ENCODE results near the gene ATP10B.

Gene ATP10B

DNA sequence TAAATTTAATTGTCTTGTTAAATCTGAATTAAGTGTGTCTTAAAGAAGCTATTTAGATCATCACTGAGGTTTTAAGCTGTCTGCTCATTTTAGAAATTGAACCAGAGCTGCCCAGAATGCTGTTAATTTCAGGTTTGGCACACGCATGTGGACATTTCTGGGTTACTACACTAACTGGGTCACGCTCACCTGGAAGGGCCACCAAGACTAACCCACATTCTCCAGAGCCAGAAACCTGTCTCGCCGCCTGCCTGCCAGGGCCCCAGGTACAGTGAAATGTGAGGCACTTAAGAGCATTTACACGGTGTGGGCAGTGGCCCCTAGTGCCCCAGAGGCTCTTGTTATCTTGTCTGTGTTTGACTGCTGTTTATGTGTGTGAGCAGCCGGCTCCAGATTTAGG, 46.6 kb downstream of the ATP10B start:
- Histone ChIP-seq H3K9ac (ENCODE audit: low read length) (no peak overlapping the region), H3K4me1 (ENCODE audit: insufficient read depth, low read length) (peaks cover 6% of the 10 kb centered on the region), H3K4me3 (ENCODE audit: low read depth in 1 of 2, low read length in 2 of 2) (no peak overlapping the region), H3K9me3 (ENCODE audit: low read length) (no peaks in the 10 kb centered on the region), H3K27ac (ENCODE audit: low read depth, low read length) (no peak overlapping the region), H3K27me3 (ENCODE audit: control insufficient read depth in 1 of 2, insufficient read depth in 2 of 2, low read length in 2 of 2) (no peaks in the 10 kb centered on the region), H3K36me3 (ENCODE audit: insufficient read depth, low read length) (no peaks in the 10 kb centered on the region)

DNA sequence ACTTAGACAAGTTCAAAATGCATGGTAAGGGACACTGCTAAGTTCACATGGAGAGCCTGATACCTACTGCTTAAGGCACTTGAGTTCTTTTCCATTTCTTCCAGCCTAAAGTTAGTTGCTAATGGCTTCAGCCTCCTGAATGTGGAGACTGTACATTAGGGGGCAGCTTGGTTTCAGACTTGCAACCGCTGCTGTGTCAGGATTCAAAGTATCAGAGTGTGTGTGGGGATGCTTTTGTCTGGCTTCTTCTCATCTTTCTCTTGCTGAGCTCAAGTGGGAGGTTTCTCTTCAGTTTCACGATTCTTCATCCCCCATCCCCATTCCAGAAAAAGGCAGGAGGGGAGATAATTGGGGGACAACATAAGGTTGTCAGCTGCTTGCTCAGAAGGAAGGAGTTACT, 49.4 kb downstream of the ATP10B start:
- Histone ChIP-seq H3K27me3 (ENCODE audit: control insufficient read depth in 1 of 2, insufficient read depth in 2 of 2, low read length in 2 of 2) (no peaks in the 10 kb centered on the region), H3K4me1 (ENCODE audit: insufficient read depth, low read length) (peaks cover 6% of the 10 kb centered on the region), H3K9me3 (ENCODE audit: low read length) (no peaks in the 10 kb centered on the region), H3K9ac (ENCODE audit: low read length) (no peak overlapping the region), H3K36me3 (ENCODE audit: insufficient read depth, low read length) (no peaks in the 10 kb centered on the region), H3K4me3 (ENCODE audit: low read depth in 1 of 2, low read length in 2 of 2) (no peak overlapping the region), H3K27ac (ENCODE audit: low read depth, low read length) (no peak overlapping the region)

- H3K4me1 ChIP-seq (ENCODE audit: insufficient read depth, low read length) = peaks cover 6% of the 10 kb centered on the region
- H3K4me3 ChIP-seq (ENCODE audit: low read depth in 1 of 2, low read length in 2 of 2) = no peak overlapping the region
- no peaks in the 10 kb centered on the region for H3K36me3 ChIP-seq (ENCODE audit: insufficient read depth, low read length)
- no peaks in the 10 kb centered on the region for H3K27me3 ChIP-seq (ENCODE audit: control insufficient read depth in 1 of 2, insufficient read depth in 2 of 2, low read length in 2 of 2)
- H3K9ac ChIP-seq (ENCODE audit: low read length) = no peak overlapping the region
- no peaks in the 10 kb centered on the region for H3K9me3 ChIP-seq (ENCODE audit: low read length)
- no peak overlapping the region for H3K27ac ChIP-seq (ENCODE audit: low read depth, low read length)
Observed at GRCh38 chr5:160800375-160801275, 51.4 kb downstream of the ATP10B start.

DNA sequence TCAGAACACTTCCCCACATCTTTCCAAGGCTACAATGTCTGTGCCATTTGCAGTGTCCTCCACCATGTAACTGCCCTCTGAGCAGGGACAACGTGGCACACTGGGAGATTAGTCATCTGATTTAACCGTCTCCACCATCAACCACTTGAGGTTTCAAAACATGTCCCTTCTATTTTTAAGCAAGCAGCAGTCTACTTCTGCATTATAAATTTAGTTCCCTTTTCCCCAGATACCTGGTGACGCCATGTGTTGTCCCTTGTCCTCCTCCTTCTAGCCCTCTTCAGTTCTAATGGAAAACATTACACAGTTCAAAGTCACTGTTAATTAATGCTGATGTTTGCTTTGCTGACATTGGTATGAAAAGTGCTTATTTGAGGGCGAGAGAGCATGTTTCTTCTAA, 52.8 kb downstream of the ATP10B start:
- Histone ChIP-seq H3K27ac (ENCODE audit: low read depth, low read length) (no peak overlapping the region), H3K36me3 (ENCODE audit: insufficient read depth, low read length) (no peaks in the 10 kb centered on the region), H3K9me3 (ENCODE audit: low read length) (no peaks in the 10 kb centered on the region)

DNA sequence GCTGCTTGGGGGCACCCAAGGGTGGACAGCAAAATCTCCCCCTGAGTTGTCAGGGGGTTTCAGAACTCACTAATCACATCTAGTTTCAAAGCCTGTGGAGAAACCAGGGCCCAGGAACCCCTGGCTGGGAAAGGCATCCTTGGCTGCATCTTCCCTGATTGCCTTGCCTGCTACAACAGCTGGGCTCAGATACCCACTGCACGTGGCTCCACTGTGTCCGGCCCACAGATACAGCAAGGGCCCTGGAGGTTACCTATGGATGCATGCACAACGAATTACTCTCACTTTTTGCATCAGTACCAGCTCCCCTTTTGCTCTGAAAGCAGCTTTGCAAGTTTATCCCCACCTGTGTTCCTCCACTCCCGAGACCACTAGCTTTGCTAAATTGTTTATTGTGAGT, 55.0 kb downstream of the ATP10B start:
- Histone ChIP-seq H3K36me3 (ENCODE audit: insufficient read depth, low read length) (no peaks in the 10 kb centered on the region), H3K27me3 (ENCODE audit: control insufficient read depth in 1 of 2, insufficient read depth in 2 of 2, low read length in 2 of 2) (no peaks in the 10 kb centered on the region), H3K4me3 (ENCODE audit: low read depth in 1 of 2, low read length in 2 of 2) (no peak overlapping the region), H3K9ac (ENCODE audit: low read length) (no peak overlapping the region), H3K9me3 (ENCODE audit: low read length) (no peaks in the 10 kb centered on the region), H3K4me1 (ENCODE audit: insufficient read depth, low read length) (peaks cover 6% of the 10 kb centered on the region), H3K27ac (ENCODE audit: low read depth, low read length) (no peak overlapping the region)

More for the DNA sequence above, 52.8 kb downstream of the ATP10B start:
- Histone ChIP-seq H3K9ac (ENCODE audit: low read length) (no peak overlapping the region), H3K27me3 (ENCODE audit: control insufficient read depth in 1 of 2, insufficient read depth in 2 of 2, low read length in 2 of 2) (no peaks in the 10 kb centered on the region), H3K4me1 (ENCODE audit: insufficient read depth, low read length) (peaks cover 6% of the 10 kb centered on the region), H3K4me3 (ENCODE audit: low read depth in 1 of 2, low read length in 2 of 2) (no peak overlapping the region)

DNA sequence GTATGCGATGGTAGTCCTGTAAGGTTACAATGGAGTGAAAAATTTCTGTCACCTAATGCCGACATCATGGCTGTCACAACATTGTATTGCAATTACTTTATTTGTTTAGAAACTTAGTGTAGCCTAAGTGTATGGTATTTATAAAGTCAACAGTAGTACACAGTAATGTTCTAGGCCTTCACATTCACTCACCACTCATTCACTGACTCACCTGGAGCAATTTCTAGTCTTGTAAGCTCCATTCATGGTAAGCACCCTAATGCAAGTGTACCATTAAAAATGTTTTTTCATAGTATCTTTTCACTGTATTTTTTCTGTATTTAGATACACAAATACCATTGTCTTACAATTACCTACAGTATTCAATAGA, 58.5 kb downstream of the ATP10B start:
- no peak overlapping the region for H3K4me3 ChIP-seq (ENCODE audit: low read depth in 1 of 2, low read length in 2 of 2)
- no peaks in the 10 kb centered on the region for H3K9me3 ChIP-seq (ENCODE audit: low read length)
- H3K9ac ChIP-seq (ENCODE audit: low read length) = no peak overlapping the region
- H3K27ac ChIP-seq (ENCODE audit: low read depth, low read length) = no peak overlapping the region
- H3K36me3 ChIP-seq (ENCODE audit: insufficient read depth, low read length) = no peaks in the 10 kb centered on the region
- no peaks in the 10 kb centered on the region for H3K4me1 ChIP-seq (ENCODE audit: insufficient read depth, low read length)
- H3K27me3 ChIP-seq (ENCODE audit: control insufficient read depth in 1 of 2, insufficient read depth in 2 of 2, low read length in 2 of 2) = no peaks in the 10 kb centered on the region

DNA sequence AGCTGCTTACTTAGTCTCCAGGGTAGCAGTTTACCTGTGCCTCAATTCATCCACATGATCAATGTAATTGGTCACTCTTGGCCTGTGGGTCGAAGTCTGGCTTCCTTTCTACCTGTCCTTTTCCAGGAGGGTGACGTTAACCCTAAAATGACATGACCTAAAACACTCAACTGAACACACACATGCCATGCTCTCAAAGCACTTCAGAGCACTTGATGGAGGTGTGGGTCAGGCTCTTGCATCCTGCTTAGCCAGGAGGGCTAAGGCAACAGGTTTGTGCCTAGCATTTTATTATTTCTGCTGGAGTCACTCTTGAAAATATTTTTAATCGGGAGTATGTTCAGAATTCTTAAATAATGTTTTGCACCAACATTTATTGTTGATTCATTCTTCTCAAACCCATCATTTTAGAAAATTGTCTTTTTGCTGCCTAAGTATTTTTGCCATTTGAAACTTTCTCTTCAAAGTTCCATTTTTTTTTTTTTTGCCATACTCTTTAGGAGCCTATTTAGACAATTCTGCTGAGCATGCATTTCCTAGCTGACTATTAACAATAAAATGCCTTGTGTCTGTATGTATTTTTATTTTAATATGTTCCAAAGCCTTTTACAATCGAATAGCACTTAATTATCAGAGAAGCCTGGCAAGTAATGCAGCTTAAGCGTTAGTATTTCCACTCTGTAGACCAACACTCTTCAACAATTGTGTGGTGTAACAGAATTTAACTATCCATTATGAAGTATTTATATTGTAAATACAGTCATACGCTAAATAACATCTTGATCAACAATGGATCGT, 59.1 kb downstream of the ATP10B start:
- Histone ChIP-seq H3K9ac (ENCODE audit: low read length) (no peak overlapping the region), H3K4me3 (ENCODE audit: low read depth in 1 of 2, low read length in 2 of 2) (no peak overlapping the region), H3K27ac (ENCODE audit: low read depth, low read length) (no peak overlapping the region), H3K36me3 (ENCODE audit: insufficient read depth, low read length) (no peaks in the 10 kb centered on the region), H3K9me3 (ENCODE audit: low read length) (no peaks in the 10 kb centered on the region), H3K27me3 (ENCODE audit: control insufficient read depth in 1 of 2, insufficient read depth in 2 of 2, low read length in 2 of 2) (no peaks in the 10 kb centered on the region), H3K4me1 (ENCODE audit: insufficient read depth, low read length) (no peaks in the 10 kb centered on the region)

GRCh38 chr5:160792281-160792680, 59.7 kb downstream of the ATP10B start:
- Histone ChIP-seq H3K4me3 (ENCODE audit: low read depth in 1 of 2, low read length in 2 of 2) (no peak overlapping the region), H3K9me3 (ENCODE audit: low read length) (no peaks in the 10 kb centered on the region), H3K4me1 (ENCODE audit: insufficient read depth, low read length) (no peaks in the 10 kb centered on the region)

DNA sequence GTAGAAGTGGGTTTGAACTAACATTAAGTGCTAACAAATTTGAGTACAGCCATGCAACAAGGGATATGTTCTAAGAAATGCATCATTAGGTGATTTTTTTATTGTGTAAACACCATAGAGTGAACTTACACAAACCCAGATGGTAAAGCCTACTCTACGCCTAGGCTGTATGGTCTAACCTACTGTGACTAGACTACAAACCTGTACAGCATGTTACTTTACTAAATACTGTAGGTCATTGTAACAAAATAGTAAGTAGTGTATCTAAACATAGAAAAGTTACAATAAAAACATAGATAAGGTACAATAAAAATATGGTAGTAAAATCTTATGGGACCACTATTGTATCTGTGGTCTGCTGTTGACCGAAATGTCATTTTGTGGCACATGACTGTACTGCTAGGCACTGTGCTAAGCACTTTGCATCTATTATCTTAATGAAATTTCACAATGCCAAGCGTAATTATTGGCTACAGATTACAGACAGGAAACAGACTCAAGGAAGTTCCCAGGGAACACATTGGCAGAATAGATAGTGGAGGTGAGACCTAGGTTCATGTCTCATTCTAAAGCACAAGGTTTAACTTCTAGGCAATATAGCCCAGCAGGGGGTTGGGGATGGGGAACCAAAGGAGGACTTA, 62.7 kb downstream of the ATP10B start:
- Histone ChIP-seq H3K4me1 (ENCODE audit: insufficient read depth, low read length) (no peaks in the 10 kb centered on the region), H3K9me3 (ENCODE audit: low read length) (no peaks in the 10 kb centered on the region), H3K27me3 (ENCODE audit: control insufficient read depth in 1 of 2, insufficient read depth in 2 of 2, low read length in 2 of 2) (no peaks in the 10 kb centered on the region), H3K27ac (ENCODE audit: low read depth, low read length) (no peak overlapping the region), H3K4me3 (ENCODE audit: low read depth in 1 of 2, low read length in 2 of 2) (no peak overlapping the region), H3K9ac (ENCODE audit: low read length) (no peak overlapping the region), H3K36me3 (ENCODE audit: insufficient read depth, low read length) (no peaks in the 10 kb centered on the region)

More at GRCh38 chr5:160792281-160792680, 59.7 kb downstream of the ATP10B start:
- no peaks in the 10 kb centered on the region for H3K36me3 ChIP-seq (ENCODE audit: insufficient read depth, low read length)
- H3K27me3 ChIP-seq (ENCODE audit: control insufficient read depth in 1 of 2, insufficient read depth in 2 of 2, low read length in 2 of 2) = no peaks in the 10 kb centered on the region
- no peak overlapping the region for H3K27ac ChIP-seq (ENCODE audit: low read depth, low read length)
- H3K9ac ChIP-seq (ENCODE audit: low read length) = no peak overlapping the region

GRCh38 chr5:160788102-160788660, 63.8 kb downstream of the ATP10B start:
- no peaks in the 10 kb centered on the region for H3K27me3 ChIP-seq (ENCODE audit: control insufficient read depth in 1 of 2, insufficient read depth in 2 of 2, low read length in 2 of 2)
- H3K9ac ChIP-seq (ENCODE audit: low read length) = no peak overlapping the region
- H3K36me3 ChIP-seq (ENCODE audit: insufficient read depth, low read length) = no peaks in the 10 kb centered on the region
- H3K27ac ChIP-seq (ENCODE audit: low read depth, low read length) = no peak overlapping the region
- H3K9me3 ChIP-seq (ENCODE audit: low read length) = no peaks in the 10 kb centered on the region
- H3K4me3 ChIP-seq (ENCODE audit: low read depth in 1 of 2, low read length in 2 of 2) = no peak overlapping the region
- no peaks in the 10 kb centered on the region for H3K4me1 ChIP-seq (ENCODE audit: insufficient read depth, low read length)

GRCh38 chr5:160787240-160787639, 64.8 kb downstream of the ATP10B start:
- Histone ChIP-seq H3K4me3 (ENCODE audit: low read depth in 1 of 2, low read length in 2 of 2) (no peak overlapping the region), H3K9me3 (ENCODE audit: low read length) (no peaks in the 10 kb centered on the region), H3K4me1 (ENCODE audit: insufficient read depth, low read length) (no peaks in the 10 kb centered on the region), H3K27ac (ENCODE audit: low read depth, low read length) (no peak overlapping the region), H3K27me3 (ENCODE audit: control insufficient read depth in 1 of 2, insufficient read depth in 2 of 2, low read length in 2 of 2) (no peaks in the 10 kb centered on the region), H3K9ac (ENCODE audit: low read length) (no peak overlapping the region), H3K36me3 (ENCODE audit: insufficient read depth, low read length) (no peaks in the 10 kb centered on the region)
